Ovary (tissue), 3 donors: ENCODE results near the gene IGF1.

Experiments
- EP300 ChIP-seq: sonication (generic); formaldehyde crosslinking; IDR thresholded peaks from one replicate; pipeline ENCODE4 v1.6.1; 2017; ENCODE audit warnings: antibody characterized with exemption
- TF ChIP-seq, protein P1 (sequence below), 3 donors: fragments of 450-650 bp in 2 of 3; fragments of 200-600 bp in 1 of 3; IDR thresholded peaks; one replicate each; pipeline versions ENCODE4 v1.5.1 to v1.8.0; 2016 to 2022; ENCODE audit warnings: antibody characterized with exemption in 3 of 3, mild to moderate bottlenecking in 1 of 3
- donor health status: DM: no; HTN: no; CAD: no.

GRCh38 chr12:102509123-102509626 is 28.8 kb upstream of the IGF1 start:
- TF ChIP-seq, protein P1, sequence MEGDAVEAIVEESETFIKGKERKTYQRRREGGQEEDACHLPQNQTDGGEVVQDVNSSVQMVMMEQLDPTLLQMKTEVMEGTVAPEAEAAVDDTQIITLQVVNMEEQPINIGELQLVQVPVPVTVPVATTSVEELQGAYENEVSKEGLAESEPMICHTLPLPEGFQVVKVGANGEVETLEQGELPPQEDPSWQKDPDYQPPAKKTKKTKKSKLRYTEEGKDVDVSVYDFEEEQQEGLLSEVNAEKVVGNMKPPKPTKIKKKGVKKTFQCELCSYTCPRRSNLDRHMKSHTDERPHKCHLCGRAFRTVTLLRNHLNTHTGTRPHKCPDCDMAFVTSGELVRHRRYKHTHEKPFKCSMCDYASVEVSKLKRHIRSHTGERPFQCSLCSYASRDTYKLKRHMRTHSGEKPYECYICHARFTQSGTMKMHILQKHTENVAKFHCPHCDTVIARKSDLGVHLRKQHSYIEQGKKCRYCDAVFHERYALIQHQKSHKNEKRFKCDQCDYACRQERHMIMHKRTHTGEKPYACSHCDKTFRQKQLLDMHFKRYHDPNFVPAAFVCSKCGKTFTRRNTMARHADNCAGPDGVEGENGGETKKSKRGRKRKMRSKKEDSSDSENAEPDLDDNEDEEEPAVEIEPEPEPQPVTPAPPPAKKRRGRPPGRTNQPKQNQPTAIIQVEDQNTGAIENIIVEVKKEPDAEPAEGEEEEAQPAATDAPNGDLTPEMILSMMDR (IDR thresholded peaks at IDR 0.05) = no peak
- no peak for TF ChIP-seq EP300
